Neuronal stem cell (in vitro differentiated cells): ENCODE data around the gene BCAS3.
"Not testable (repeated sequence)": the region's sequence is repeated elsewhere in the genome, so short reads cannot be mapped to it uniquely, and the experiment has no call there.

Experiments
- DNase-seq: peaks from one replicate; pipeline ENCODE4 v3.0.0-alpha.2; 2013; ENCODE audit warnings: low spot score
- H2AFZ ChIP-seq: one replicate; pipeline ENCODE4 v1.6.1; 2013; ENCODE audit warnings: mild to moderate bottlenecking, low read length, inconsistent platforms
- H2AK5ac ChIP-seq: 2 replicates; pipeline ENCODE4 v1.6.1; 2013; ENCODE audit warnings: low read depth, mild to moderate bottlenecking, inconsistent platforms, low read length, moderate library complexity, mixed read lengths
- H2BK120ac ChIP-seq: 2 replicates; pipeline ENCODE4 v1.6.1; 2013; ENCODE audit warnings: low read depth, mild to moderate bottlenecking, inconsistent platforms, low read length, moderate library complexity, mixed read lengths
- H2BK12ac ChIP-seq: one replicate; pipeline ENCODE4 v1.6.1; 2013; ENCODE audit warnings: low read length, inconsistent platforms
- H2BK15ac ChIP-seq: 2 replicates; pipeline ENCODE4 v1.6.1; 2013; ENCODE audit warnings: mild to moderate bottlenecking, low read length, inconsistent platforms, mixed read lengths
- H2BK5ac ChIP-seq: one replicate; pipeline ENCODE4 v1.6.1; 2013; ENCODE audit warnings: inconsistent platforms, mild to moderate bottlenecking, low read length, moderate library complexity
- H3K14ac ChIP-seq: one replicate; pipeline ENCODE4 v1.6.1; 2013; ENCODE audit warnings: low read length, inconsistent platforms
- H3K18ac ChIP-seq: 2 replicates; pipeline ENCODE4 v1.6.1; 2013; ENCODE audit warnings: low read length, inconsistent platforms
- H3K23ac ChIP-seq: 2 replicates; pipeline ENCODE4 v1.6.1; 2013; ENCODE audit warnings: low read depth, mild to moderate bottlenecking, mixed read lengths, low read length, inconsistent platforms; ENCODE audit not compliant: poor library complexity
- H3K27ac ChIP-seq: replicated peaks from 3 replicates; pipeline ENCODE4 v1.5.1; 2013; ENCODE audit warnings: low read length, inconsistent platforms
- H3K27me3 ChIP-seq, 3 experiments: 2 replicates each; pipeline ENCODE4 v1.6.1; 2013; ENCODE audit warnings: low read length in 3 of 3, mild to moderate bottlenecking in 2 of 3, inconsistent platforms in 1 of 3, low read depth in 1 of 3, mixed read lengths in 1 of 3, moderate library complexity in 1 of 3; ENCODE audit not compliant: control insufficient read depth in 3 of 3, insufficient read depth in 3 of 3
- H3K36me3 ChIP-seq, 2 donors: replicated peaks in 1 of 2; 2 replicates each; pipeline ENCODE4 v1.6.1; 2013; ENCODE audit warnings: low read length in 2 of 2; ENCODE audit not compliant: control insufficient read depth in 2 of 2, insufficient read depth in 2 of 2
- H3K4ac ChIP-seq: 2 replicates; pipeline ENCODE4 v1.6.1; 2013; ENCODE audit warnings: inconsistent platforms, mild to moderate bottlenecking, low read length, moderate library complexity
- H3K4me1 ChIP-seq, 2 donors: 1 replicate in 1 of 2; 2 replicates in 1 of 2; pipeline ENCODE4 v1.6.1; 2013; ENCODE audit warnings: low read length in 2 of 2, low read depth in 1 of 2; ENCODE audit not compliant: control insufficient read depth in 2 of 2, insufficient read depth in 1 of 2
- H3K4me2 ChIP-seq: one replicate; pipeline ENCODE4 v1.6.1; 2013; ENCODE audit warnings: mild to moderate bottlenecking, low read length, inconsistent platforms; ENCODE audit not compliant: insufficient read depth, poor library complexity, severe bottlenecking
- H3K4me3 ChIP-seq, 2 donors: 2 replicates each; pipeline ENCODE4 v1.5.1; 2013; ENCODE audit warnings: low read length in 2 of 2, mild to moderate bottlenecking in 2 of 2, inconsistent platforms in 1 of 2, moderate library complexity in 1 of 2
- H3K79me1 ChIP-seq: one replicate; pipeline ENCODE4 v1.6.1; 2013; ENCODE audit warnings: low read depth, mild to moderate bottlenecking, inconsistent platforms, low read length, moderate library complexity
- H3K9ac ChIP-seq: one replicate; pipeline ENCODE4 v1.6.1; 2013; ENCODE audit warnings: mild to moderate bottlenecking, low read depth, low read length, inconsistent platforms; ENCODE audit not compliant: poor library complexity
- H3K9me3 ChIP-seq, 2 donors: replicated peaks in 1 of 2; 2 replicates each; pipeline versions ENCODE3 to v1.6.1; 2013; ENCODE audit warnings: low read length in 2 of 2, mild to moderate bottlenecking in 2 of 2, inconsistent platforms in 1 of 2, low read depth in 1 of 2, mixed read lengths in 1 of 2, moderate library complexity in 1 of 2; ENCODE audit not compliant: control insufficient read depth in 2 of 2, insufficient read depth in 1 of 2
- H4K8ac ChIP-seq: one replicate; pipeline ENCODE4 v1.6.1; 2013; ENCODE audit warnings: low read depth, mild to moderate bottlenecking, inconsistent platforms, low read length, moderate library complexity
- H4K91ac ChIP-seq: one replicate; pipeline ENCODE4 v1.6.1; 2013; ENCODE audit warnings: low read length, low read depth, mild to moderate bottlenecking, inconsistent platforms; ENCODE audit not compliant: poor library complexity
- WGBS, 2 donors: extraction: QIAGEN DNeasy Blood & Tissue Kit; methylation state at CpG; one replicate each; pipeline ENCODE4 v1.1.7; 2013; ENCODE audit warnings: missing lambda C conversion rate in 2 of 2, mixed read lengths in 1 of 2; ENCODE audit not compliant: insufficient read length in 2 of 2, insufficient replicate concordance in 1 of 2; ENCODE audit errors: extremely low coverage in 2 of 2; 5-methylcytosine and 5-hydroxymethylcytosine counted together

BCAS3 gene

DNA sequence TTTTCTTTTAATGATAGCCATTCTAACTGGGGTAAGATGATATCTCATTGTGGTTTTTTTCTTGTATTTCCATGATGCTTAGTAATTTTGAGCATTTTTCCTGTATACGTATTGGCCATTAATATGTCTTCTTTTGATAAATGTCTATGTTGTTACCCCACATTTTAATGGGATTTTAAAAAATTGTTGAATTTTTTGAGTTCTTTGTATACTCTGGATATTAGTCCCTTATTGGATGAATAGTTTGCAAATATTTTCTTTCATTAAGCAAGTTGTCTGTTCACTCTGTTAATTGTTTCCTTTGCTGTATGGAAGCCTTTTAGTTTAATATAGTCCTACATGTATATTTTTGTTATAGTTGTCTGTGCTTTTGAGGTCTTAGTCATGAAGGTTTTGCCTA is 79.8 kb downstream of the BCAS3 start:
- Histone ChIP-seq H3K4me3 (no peak overlapping the region), H3K18ac (no peak overlapping the region), H3K27ac (no peak overlapping the region), H3K23ac (no peak overlapping the region), H2AK5ac (no peak overlapping the region), H2BK120ac (no peak overlapping the region), H2BK5ac (no peak overlapping the region), H4K91ac (no peak overlapping the region), H3K9me3 (no peaks in the 10 kb centered on the region), H2AFZ (no peak overlapping the region), H4K8ac (no peak overlapping the region), H3K9ac (no peak overlapping the region), H3K14ac (no peak overlapping the region), H3K4me2 (no peak overlapping the region), H3K4me1 (no peaks in the 10 kb centered on the region), H3K27me3 (no peaks in the 10 kb centered on the region), H2BK15ac (no peak overlapping the region), H3K36me3 (no peaks in the 10 kb centered on the region), H3K4ac (no peak overlapping the region), H2BK12ac (no peak overlapping the region), H3K79me1 (no peaks in the 10 kb centered on the region)
- no peak for DNase-seq
- no CpG with 5 or more reads among the region's 1 CpG for WGBS, 2 donors

DNA sequence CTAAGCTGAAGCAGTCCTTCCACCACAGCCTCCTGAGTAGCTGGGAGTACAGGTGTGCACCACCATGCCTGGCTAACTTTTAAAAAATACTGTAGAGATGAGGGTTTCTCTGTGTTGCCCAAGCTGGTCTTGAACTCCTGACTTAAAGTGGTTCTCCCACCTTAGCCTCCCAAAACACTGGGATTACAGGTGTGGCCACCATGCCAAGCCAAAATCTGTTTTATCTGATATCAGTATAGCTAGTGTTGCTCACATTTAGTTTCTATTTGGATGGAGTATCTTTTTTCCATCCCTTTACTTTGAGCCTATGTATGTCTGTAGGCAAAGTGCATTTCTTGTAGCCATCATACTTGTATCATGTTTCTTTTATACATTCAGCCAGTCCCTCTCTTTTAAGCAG is 82.1 kb downstream of the BCAS3 start:
- no peak for DNase-seq
- Histone ChIP-seq H3K4me3 (no peak overlapping the region), H3K36me3 (no peaks in the 10 kb centered on the region), H3K4me2 (no peak overlapping the region), H3K14ac (no peak overlapping the region), H4K91ac (no peak overlapping the region), H2BK5ac (no peak overlapping the region), H3K27ac (no peak overlapping the region), H3K23ac (no peak overlapping the region), H2AFZ (no peak overlapping the region), H3K79me1 (no peaks in the 10 kb centered on the region), H3K18ac (no peak overlapping the region), H2BK12ac (no peak overlapping the region), H2BK120ac (no peak overlapping the region), H3K27me3 (no peaks in the 10 kb centered on the region), H2BK15ac (no peak overlapping the region), H2AK5ac (no peak overlapping the region), H3K4me1 (no peaks in the 10 kb centered on the region), H3K9ac (no peak overlapping the region), H3K4ac (no peak overlapping the region), H4K8ac (no peak overlapping the region), H3K9me3 (no peaks in the 10 kb centered on the region)

DNA sequence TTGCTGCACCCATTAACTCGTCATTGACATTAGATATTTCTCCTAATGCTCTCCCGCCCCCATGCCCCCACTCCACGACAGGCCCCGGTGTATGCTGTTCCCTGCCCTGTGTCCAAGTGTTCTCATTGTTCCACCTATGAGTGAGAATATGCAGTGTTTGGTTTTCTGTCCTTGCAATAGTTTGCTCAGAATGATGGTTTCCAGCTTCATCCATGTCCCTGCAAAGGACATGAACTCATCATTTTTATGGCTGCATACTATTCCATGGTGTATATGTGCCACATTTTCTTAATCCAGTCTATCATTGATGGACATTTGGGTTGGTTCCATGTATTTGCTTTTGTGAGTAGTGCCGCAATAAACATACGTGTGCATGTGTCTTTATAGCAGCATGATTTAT is 83.7 kb downstream of the BCAS3 start:
- not testable (repeated sequence) for H2BK120ac ChIP-seq, H3K23ac ChIP-seq, H3K9me3 ChIP-seq, H3K18ac ChIP-seq, H3K4me3 ChIP-seq, H4K8ac ChIP-seq, H3K36me3 ChIP-seq, H2BK12ac ChIP-seq, H3K9ac ChIP-seq, DNase-seq, H3K4ac ChIP-seq, H3K79me1 ChIP-seq, H3K27me3 ChIP-seq, H2BK5ac ChIP-seq, H3K27ac ChIP-seq, H2AK5ac ChIP-seq, H3K4me2 ChIP-seq, H3K4me1 ChIP-seq, H2BK15ac ChIP-seq, H4K91ac ChIP-seq, H2AFZ ChIP-seq, H3K14ac ChIP-seq
- WGBS, 2 donors = no CpG with 5 or more reads among the region's 6 CpGs

DNA sequence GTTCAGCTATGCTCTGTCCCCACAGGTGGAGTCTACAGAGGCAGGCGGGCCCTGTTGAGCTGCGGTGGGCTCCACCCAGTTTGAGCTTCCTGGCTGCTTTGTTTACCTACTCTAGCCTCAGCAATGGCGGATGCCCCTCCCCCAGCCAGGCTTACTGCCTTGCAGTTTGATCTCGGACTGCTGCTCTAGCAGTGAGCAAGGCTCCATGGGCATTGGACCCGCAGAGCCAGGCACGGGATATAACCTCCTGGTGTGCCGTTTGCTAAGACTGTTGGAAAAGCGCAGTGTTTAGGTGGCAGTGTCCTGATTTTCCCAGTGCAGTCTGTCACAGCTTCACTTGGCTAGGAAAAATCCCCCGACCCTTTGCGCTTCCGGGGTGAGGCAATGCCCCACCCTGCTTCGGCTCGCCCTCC is 89.1 kb downstream of the BCAS3 start:
- no peak overlapping the region for H3K4me3 ChIP-seq
- H3K9me3 ChIP-seq = peaks cover 1 to 5% of the 10 kb centered on the region in 2 donors
- H3K27ac ChIP-seq = no peak overlapping the region
- H3K14ac ChIP-seq = no peak overlapping the region
- no peak overlapping the region for H3K9ac ChIP-seq
- WGBS, 2 donors = no CpG with 5 or more reads among the region's 13 CpGs
- no peak overlapping the region for H3K4me2 ChIP-seq
- peak overlapping the region; percentile 16 for H2BK12ac ChIP-seq
- H3K18ac ChIP-seq = no peak overlapping the region
- no peak overlapping the region for H4K8ac ChIP-seq
- H3K79me1 ChIP-seq = peaks cover 2% of the 10 kb centered on the region
- H3K4me1 ChIP-seq = peaks cover 0 to 5% of the 10 kb centered on the region in 2 donors
- H2BK15ac ChIP-seq = no peak overlapping the region
- no peak overlapping the region for H2BK5ac ChIP-seq
- H3K27me3 ChIP-seq = no peaks in the 10 kb centered on the region
- DNase-seq = no peak
- H2AK5ac ChIP-seq = no peak overlapping the region
- no peak overlapping the region for H2BK120ac ChIP-seq
- H2AFZ ChIP-seq = no peak overlapping the region
- no peak overlapping the region for H4K91ac ChIP-seq
- H3K36me3 ChIP-seq = no peaks in the 10 kb centered on the region
- no peak overlapping the region for H3K23ac ChIP-seq
- H3K4ac ChIP-seq = no peak overlapping the region
